PC-3 (cell line): Measurements from ENCODE around the gene ARNT2. TPM values are rescaled to one million over a fixed set of nuclear protein-coding genes. Genes with fewer than 3 reads are reported as not detected.

Experiments
- ATAC-seq: fragments of 200-7000 bp; cut with Tn5 transposase; 2 replicates; pipeline ENCODE4 v1.9.1; 2020; ENCODE audit warnings: mild to moderate bottlenecking, moderate library complexity
- BruUV-seq: library from RNA; stranded (reverse); fragments of 400-500 nt; replicated peaks from 2 replicates; lab custom pipeline; 2021; lab: Mats Ljungman, UMichigan
- CTCF ChIA-PET: fragments of 300-600 bp; sonication (Branson Sonifier 250); formaldehyde crosslinking; loops from one replicate; lab custom pipeline; 2022; ENCODE audit warnings: antibody characterized with exemption; lab: Charles Lee
- POLR2A ChIA-PET: fragments of 300-600 bp; sonication (Branson Sonifier 250); formaldehyde crosslinking; loops from one replicate; lab custom pipeline; 2022; ENCODE audit warnings: antibody characterized with exemption; ENCODE audit not compliant: unreplicated experiment; lab: Charles Lee
- DNase-seq: peaks from one replicate; pipeline ENCODE4 v3.0.0-alpha.2; 2015
- H2AFZ ChIP-seq: fragments of 300-600 bp; sonication (generic); 2 replicates; pipeline ENCODE4 v1.6.0; 2016; ENCODE audit warnings: antibody characterized with exemption, low read length
- H3F3A ChIP-seq: fragments of 300-600 bp; sonication (generic); one replicate; pipeline ENCODE4 v1.6.0; 2017; ENCODE audit warnings: antibody characterized with exemption, low read length, control low read depth, mild to moderate bottlenecking; ENCODE audit not compliant: unreplicated experiment
- H3K27ac ChIP-seq: fragments of 300-600 bp; sonication (generic); 2 replicates; pipeline ENCODE4 v1.5.1; 2016; ENCODE audit warnings: mild to moderate bottlenecking, low read length
- H3K27me3 ChIP-seq: fragments of 300-600 bp; sonication (generic); 2 replicates; pipeline ENCODE4 v1.6.1; 2016; ENCODE audit warnings: low read length, mixed read lengths
- H3K36me3 ChIP-seq: fragments of 300-600 bp; sonication (generic); 2 replicates; pipeline ENCODE4 v1.6.1; 2016; ENCODE audit warnings: low read depth, mixed run types, low read length, mixed read lengths
- H3K4me1 ChIP-seq: fragments of 300-600 bp; sonication (generic); 2 replicates; pipeline ENCODE4 v1.5.1; 2016; ENCODE audit warnings: low read length; ENCODE audit not compliant: insufficient read depth
- H3K4me2 ChIP-seq: fragments of 300-600 bp; sonication (generic); 2 replicates; pipeline ENCODE4 v1.6.0; 2016; ENCODE audit warnings: low read length
- H3K4me3 ChIP-seq: fragments of 300-600 bp; sonication (generic); 2 replicates; pipeline ENCODE4 v1.5.1; 2016; ENCODE audit warnings: mild to moderate bottlenecking, low read length, mixed read lengths
- H3K79me2 ChIP-seq: fragments of 300-600 bp; sonication (generic); 2 replicates; pipeline ENCODE4 v1.6.1; 2017; ENCODE audit warnings: low read length, mixed read lengths
- H3K9ac ChIP-seq: fragments of 300-600 bp; sonication (generic); 2 replicates; pipeline ENCODE4 v1.6.0; 2016; ENCODE audit warnings: mild to moderate bottlenecking, low read length
- H3K9me2 ChIP-seq: fragments of 300-600 bp; sonication (generic); replicated peaks from 2 replicates; pipeline ENCODE4 v1.6.1; 2016; ENCODE audit warnings: mixed run types, low read length, mixed read lengths
- H3K9me3 ChIP-seq: fragments of 300-600 bp; sonication (generic); 2 replicates; pipeline ENCODE4 v1.6.1; 2016; ENCODE audit warnings: low read length, mixed read lengths
- H4K20me1 ChIP-seq: fragments of 300-600 bp; sonication (generic); 2 replicates; pipeline ENCODE4 v1.6.1; 2016; ENCODE audit warnings: low read length, mixed read lengths
- EZH2 ChIP-seq: fragments of 300-600 bp; sonication (generic); IDR thresholded peaks from one replicate; pipeline ENCODE4 v1.6.1; 2017; ENCODE audit warnings: antibody characterized with exemption, mild to moderate bottlenecking, low read length; ENCODE audit not compliant: unreplicated experiment
- EZH2phosphoT487 ChIP-seq: fragments of 300-600 bp; sonication (generic); IDR thresholded peaks from 2 replicates; pipeline ENCODE4 v1.6.1; 2018; ENCODE audit warnings: mild to moderate bottlenecking, antibody characterized with exemption, low read length, borderline replicate concordance
- intact Hi-C: fragments of 100-400 bp; cut with micrococcal nuclease; formaldehyde crosslinking; loops from 2 replicates; pipeline ENCODE4 v1.9.0; 2023
- total RNA-seq: library from RNA; depleted of rRNA; stranded (reverse); fragments of >200 nt; gene quantifications from 2 replicates; pipeline ENCODE4 v1.2.3, GENCODE V29; 2014
- TF ChIP-seq, protein P1 (sequence below): fragments of 300-600 bp; sonication (generic); conservative IDR thresholded peaks from 2 replicates; pipeline ENCODE4 v1.5.1; 2017; ENCODE audit warnings: antibody characterized with exemption, low read depth, mild to moderate bottlenecking, low read length

Gene ARNT2
- total RNA-seq, 1 experiment from 2014 or later: 0.11 TPM

DNA sequence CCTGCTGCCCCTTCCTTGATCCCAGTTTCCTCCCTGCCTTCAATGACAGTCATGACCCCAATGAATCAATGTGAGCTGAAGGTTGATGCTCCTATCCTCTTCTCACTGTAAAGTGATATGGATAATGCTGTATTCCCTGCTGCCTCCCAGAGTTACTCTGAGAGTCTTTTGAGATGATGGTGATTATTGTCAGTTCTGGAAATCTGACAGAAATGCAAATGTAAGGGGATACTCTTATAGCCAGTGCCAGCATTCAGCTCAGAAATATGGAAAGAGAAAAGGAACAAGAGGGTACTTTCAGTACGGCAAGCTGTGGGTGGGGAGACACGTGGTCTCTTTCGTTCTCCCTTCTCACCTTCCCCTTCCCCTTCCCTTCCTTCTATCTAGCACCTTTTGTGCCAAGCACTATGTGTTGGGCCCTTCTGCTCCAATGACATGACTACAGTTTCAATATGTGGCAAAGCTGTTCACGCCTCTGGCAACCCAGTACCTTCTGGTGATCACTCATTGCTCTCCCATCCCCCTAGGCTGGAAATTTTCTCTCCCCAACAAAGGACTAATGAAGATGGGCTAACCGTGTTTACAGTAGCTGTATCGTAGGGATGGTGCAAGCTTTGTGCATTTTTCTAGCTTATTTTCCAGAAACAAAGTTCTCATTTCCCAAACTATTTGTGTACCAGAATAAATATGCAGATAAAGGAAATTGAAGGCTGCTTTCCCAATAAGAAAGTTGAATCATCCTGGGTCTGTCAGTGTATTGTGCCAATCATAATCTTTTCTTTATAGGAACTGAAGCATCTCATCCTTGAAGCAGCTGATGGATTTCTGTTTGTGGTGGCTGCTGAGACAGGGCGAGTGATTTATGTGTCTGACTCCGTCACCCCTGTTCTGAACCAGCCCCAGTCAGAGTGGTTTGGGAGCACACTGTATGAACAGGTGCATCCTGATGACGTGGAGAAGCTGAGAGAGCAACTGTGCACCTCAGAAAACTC is 70.3 kb downstream of the ARNT2 start:
- Histone ChIP-seq H3F3A (no peaks in the 10 kb centered on the region), H3K9ac (no peak overlapping the region), H3K4me1 (no peaks in the 10 kb centered on the region), H3K9me2 (no peaks in the 10 kb centered on the region), H3K27ac (no peak overlapping the region), H3K36me3 (0 out of 2 replicates have a peak, but pooled peaks cover 2% of the 10 kb centered on the region), H3K9me3 (no peaks in the 10 kb centered on the region), H3K27me3 (peaks cover 16% of the 10 kb centered on the region), H3K79me2 (no peaks in the 10 kb centered on the region), H3K4me3 (no peak overlapping the region), H4K20me1 (no peaks in the 10 kb centered on the region), H3K4me2 (no peak overlapping the region), H2AFZ (no peak overlapping the region)
- BruUV-seq: no TSS peak
- ATAC-seq: no peak
- ChIA-PET CTCF (interaction anchor here (0.6 to 0.7 kb wide), 2 partner anchors 625 to 1068 kb away, joined by 3 read pairs; no protein-coding TSS in a partner anchor), POLR2A (no interaction called here)
- intact Hi-C loops: no loop called here
- TF ChIP-seq EZH2 (no peak), EZH2phosphoT487 (no peak)
- TF ChIP-seq, protein P1, sequence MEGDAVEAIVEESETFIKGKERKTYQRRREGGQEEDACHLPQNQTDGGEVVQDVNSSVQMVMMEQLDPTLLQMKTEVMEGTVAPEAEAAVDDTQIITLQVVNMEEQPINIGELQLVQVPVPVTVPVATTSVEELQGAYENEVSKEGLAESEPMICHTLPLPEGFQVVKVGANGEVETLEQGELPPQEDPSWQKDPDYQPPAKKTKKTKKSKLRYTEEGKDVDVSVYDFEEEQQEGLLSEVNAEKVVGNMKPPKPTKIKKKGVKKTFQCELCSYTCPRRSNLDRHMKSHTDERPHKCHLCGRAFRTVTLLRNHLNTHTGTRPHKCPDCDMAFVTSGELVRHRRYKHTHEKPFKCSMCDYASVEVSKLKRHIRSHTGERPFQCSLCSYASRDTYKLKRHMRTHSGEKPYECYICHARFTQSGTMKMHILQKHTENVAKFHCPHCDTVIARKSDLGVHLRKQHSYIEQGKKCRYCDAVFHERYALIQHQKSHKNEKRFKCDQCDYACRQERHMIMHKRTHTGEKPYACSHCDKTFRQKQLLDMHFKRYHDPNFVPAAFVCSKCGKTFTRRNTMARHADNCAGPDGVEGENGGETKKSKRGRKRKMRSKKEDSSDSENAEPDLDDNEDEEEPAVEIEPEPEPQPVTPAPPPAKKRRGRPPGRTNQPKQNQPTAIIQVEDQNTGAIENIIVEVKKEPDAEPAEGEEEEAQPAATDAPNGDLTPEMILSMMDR: no peak
- no peak for DNase-seq

DNA sequence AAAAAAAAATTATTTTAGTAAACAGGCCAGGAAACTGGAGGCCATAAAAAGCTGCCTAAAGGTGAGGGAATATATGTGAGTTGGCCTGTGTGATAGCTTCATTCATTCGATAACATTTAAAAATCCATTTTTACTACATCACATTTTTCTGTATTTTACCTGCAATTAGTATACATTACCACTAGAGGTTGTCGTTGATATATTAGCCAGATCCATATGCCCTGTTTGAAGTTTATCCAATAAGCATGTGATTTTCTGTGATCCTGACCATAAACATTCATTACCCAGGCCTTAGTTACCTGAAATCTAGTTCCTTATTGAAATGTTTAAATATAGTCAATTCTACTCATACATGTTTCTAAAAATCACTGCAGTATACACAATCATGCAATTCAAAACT is 71.4 kb downstream of the ARNT2 start:
- Histone ChIP-seq H3K4me1 (no peaks in the 10 kb centered on the region), H2AFZ (no peak overlapping the region), H3K4me3 (no peak overlapping the region), H3K27me3 (peaks cover 16% of the 10 kb centered on the region), H3K9me3 (no peaks in the 10 kb centered on the region), H3K79me2 (no peaks in the 10 kb centered on the region), H3K9ac (no peak overlapping the region), H3K27ac (no peak overlapping the region), H4K20me1 (no peaks in the 10 kb centered on the region), H3F3A (no peaks in the 10 kb centered on the region), H3K36me3 (0 out of 2 replicates have a peak, but pooled peaks cover 2% of the 10 kb centered on the region), H3K9me2 (no peaks in the 10 kb centered on the region), H3K4me2 (no peak overlapping the region)
- ChIA-PET POLR2A (no interaction called here), CTCF (interaction anchor here (0.6 kb wide), 1 partner anchor 624 kb away, joined by 3 read pairs; no protein-coding TSS in a partner anchor)
- ATAC-seq (no peak), DNase-seq (no peak)
- TF ChIP-seq, protein P1: peak; percentile 47
- TF ChIP-seq EZH2: no peak
- TF ChIP-seq EZH2phosphoT487: no peak
- intact Hi-C loops: no loop called here
- BruUV-seq: no TSS peak
